NCI-H82 treated with DMSO at 0.1 percent for 48 hours (cell line): Measurements from ENCODE around the gene RESP18.
"Not testable (repeated sequence)": the region's sequence is repeated elsewhere in the genome, so short reads cannot be mapped to it uniquely, and the experiment has no call there.

Experiments used
- DNase-seq: peaks from one replicate; lab custom pipeline; 2025; ENCODE audit not compliant: unreplicated experiment; lab: John Stamatoyannopoulos, UW

The RESP18 gene

GRCh38 chr2:219292616-219293015 lies 39.9 kb downstream of the RESP18 start:
- DNase-seq = no peak

DNA sequence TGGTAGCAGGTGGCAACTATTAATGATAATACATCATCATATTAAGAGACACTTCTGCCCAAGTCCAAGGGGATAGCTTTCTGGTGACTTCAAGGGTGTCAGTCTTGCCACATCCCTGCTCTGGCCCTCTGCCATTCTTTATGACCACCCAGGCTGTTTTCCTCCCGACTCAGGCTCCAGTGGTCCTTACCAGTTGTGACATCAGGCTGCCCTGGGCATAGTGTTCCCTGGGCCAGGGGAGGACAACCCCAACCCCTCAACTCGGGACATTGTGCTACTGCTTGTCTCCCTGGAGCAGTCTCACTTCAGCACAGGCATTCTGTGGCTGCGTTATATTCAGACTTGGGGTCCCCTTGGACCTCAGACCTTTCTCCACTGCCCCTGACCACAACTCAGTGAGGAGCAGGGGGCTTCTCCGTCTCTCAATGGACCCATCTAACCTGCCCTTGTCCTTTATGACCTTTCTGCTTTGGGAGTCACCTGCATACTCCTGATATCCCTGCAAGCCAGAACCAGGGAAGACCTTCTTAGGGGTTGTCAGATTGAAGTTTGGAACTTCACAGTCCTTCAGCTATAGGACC lies 40.5 kb downstream of the RESP18 start:
- DNase-seq = no peak

- DNase-seq = no peak
Observed at GRCh38 chr2:219291394-219291793, 41.1 kb downstream of the RESP18 start.

DNA sequence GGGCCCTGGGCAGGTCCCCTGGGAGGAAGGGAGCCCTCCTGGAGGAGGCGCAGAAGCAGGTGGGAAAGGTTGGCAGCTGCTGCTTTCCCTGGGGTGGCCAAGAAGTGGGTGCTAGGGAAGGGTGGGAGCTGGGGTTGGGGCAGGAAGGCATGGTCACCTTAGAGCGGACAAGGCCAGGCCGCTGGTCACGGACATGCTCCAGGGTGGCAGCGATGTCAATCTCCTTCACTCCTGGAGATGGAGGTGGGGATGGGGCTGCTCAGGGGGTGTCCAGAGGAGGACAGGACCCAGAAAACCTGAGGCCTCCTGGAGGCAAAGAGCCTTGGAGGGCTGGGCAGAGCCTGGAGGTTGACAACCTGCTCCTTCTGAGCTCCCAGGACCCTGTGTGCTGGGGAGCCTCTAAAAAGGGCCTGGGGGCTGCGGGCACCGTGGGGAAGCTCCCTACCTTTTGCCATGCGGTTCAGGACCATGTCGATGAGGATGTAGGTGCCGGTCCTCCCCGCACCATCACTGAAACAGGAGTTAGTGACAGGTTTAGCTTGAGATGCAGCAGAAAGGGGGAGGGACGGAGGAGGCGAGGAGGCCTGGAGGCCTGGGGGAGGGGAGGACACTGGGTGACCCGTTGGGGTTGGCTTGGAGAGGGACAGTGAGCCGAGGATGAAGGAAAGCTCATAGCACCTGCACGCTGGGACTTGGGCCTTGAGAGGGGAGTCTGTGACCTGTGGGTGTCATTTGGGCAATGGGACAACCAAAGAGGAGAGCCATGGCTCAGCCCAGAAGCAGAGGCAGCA lies 42.0 kb downstream of the RESP18 start:
- no peak for DNase-seq

- no peak for DNase-seq
Observed at GRCh38 chr2:219289537-219290361, 42.8 kb downstream of the RESP18 start.

DNA sequence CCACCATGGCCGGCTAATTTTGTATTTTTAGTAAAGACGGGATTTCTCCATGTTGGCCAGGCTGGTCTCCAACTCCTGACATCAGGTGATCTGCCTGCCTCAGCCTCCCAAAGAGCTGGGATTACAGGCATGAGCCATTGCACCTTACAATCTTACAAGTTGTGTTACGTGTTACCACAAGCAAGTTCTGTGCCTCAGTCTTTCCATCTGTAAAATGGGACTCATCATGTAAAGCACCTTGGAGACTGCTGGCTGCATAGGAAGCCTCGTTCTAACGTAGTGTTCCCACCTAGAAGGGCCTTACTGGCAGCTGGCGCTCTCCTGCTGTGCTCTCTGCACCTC lies 43.4 kb downstream of the RESP18 start:
- no peak for DNase-seq

GRCh38 chr2:219287580-219288265 lies 44.8 kb downstream of the RESP18 start:
- no peak for DNase-seq

DNA sequence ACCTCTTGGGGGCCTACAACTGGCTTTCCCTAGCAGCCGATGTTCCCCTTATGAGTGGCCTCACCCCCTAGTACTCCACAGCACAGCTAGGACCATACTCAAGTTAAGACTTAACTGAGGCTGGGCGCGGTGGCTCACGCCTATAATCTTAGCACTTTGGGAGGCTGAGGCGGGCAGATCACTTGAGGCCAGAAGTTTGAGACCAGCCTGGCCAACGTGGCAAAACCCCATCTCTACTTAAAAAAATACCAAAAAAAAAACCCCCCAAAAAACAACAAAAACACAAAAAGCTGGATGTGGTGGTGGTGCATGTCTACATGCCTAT lies 45.5 kb downstream of the RESP18 start:
- DNase-seq = not testable (repeated sequence)

GRCh38 chr2:219286436-219287115 lies 46.0 kb downstream of the RESP18 start:
- DNase-seq = no peak

DNA sequence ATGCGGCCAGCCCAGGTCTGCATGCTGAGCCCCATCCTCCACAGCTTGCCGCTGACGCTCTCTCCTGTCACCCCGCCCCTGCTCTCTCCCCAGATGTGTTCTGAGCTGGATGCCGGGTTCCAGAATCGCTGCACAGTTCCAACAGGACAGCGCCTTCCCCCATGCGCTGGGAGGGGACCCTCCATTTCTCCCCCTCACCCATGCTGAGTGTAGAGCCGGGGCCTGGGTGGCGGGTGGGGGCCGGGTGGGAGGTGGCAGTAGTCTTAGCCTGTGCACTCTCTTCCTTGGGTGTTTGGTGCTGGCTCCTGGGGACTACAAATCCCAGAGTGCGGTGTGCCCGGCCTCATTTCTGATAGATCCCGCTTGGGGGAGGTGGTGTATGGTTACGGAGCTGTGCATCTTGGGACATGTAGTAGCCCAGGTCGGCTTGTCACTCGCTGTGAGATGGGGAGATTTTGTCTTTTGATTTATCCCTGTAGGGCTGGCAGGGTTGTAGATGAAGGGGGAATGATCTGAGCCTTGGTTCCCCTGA lies 46.6 kb downstream of the RESP18 start:
- DNase-seq = no peak

DNA sequence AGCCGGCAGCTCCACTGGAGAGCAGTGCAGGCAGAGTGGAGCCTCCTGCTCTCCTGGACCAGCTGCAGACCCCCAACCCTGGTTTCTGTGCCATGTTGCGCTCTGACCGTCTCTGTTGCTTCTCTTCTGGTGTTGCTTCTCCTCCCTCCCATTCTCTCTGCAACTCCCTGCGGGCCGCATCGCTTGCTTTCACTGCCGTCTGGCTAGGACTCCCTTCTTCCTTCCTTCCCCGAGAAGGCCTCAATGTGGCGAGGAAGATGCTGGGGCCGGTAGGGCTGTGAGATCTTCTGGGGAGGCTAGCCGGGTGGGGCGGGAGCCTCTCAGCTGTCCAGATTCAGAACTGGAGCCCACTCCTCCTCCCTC lies 47.2 kb downstream of the RESP18 start:
- no peak for DNase-seq

GRCh38 chr2:219284501-219285372 lies 47.8 kb downstream of the RESP18 start:
- DNase-seq = no peak

DNA sequence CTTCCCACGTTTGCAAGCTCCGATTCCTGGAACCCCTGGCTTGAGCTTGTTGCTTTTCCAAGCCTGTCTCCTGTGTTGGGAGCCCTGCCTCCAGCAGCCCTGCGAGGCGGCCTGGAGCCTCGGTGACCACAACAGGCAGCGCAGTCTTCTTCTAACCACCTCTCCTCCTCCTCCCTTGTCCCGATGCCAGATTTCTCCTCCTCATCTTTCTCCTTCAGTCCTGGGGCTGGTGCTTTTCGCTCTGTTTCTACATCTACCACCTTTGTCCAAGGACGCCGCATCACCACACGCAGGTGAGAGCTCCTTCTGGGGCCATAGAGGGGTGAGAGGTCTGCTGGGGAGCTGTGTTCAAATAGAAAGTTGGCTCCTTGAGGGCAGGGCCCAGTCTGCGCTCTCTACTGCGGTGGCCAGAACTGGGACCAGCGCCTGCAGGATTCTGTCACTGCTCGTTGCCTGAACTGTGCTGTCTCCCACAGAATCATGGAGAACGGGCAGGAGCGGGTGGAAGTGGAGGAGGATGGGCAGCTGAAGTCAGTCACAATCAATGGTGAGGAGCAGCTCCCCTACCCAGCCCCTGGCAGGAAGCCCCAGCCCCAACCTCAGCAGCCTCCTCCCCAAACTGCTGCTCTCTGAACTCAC lies 49.5 kb downstream of the RESP18 start:
- DNase-seq = no peak

- DNase-seq = no peak
Observed at GRCh38 chr2:219282375-219282774, 50.2 kb downstream of the RESP18 start.

DNA sequence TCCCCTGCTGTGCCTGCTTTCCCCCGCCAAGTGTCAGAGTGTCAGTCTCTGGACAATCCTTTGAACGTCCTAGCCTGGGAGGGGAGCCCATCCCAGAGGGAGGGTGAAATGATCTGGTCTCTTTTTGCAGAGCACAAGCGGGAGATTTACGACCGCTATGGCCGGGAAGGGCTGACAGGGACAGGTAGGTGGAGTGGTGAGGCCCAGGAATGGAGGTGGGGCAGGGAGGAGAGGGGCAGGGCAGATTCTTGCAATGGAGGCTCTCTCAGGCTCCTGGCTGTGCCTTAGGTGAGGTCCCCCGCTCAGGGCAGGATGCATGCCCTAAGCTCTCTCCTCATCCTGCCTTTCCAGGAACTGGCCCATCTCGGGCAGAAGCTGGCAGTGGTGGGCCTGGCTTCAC lies 51.0 kb downstream of the RESP18 start:
- no peak for DNase-seq

- DNase-seq = no peak
Observed at GRCh38 chr2:219280651-219281050, 51.9 kb downstream of the RESP18 start.

DNA sequence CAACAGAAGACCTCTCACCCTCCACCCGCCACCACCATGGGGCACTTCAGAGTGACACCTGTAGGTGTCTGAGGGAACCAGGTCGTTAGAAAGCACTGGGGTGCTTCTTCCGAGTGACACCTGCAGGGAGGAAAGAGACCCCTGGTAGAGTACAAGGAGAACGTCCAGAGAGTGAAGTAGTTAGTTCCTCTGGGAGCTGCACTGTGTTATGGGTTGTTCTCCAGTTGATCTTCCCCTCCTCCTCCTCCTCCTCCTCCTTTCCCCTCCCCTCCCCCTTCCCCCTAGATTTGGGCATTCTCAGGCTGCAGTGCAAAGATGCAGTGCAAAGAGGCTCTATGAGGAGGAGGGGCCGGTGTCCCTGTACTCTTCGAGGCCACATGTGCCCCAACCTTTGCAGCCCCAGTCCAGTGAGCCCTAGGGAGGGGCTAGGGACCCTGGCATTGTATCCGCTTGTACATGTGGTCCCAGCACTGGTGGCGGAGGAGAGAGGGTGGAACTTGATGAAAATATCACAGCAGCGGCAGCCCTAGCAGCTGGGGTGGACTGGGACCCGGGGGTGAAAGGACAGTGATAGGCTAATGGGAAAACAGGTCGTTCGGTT lies 52.5 kb downstream of the RESP18 start:
- DNase-seq = no peak

DNA sequence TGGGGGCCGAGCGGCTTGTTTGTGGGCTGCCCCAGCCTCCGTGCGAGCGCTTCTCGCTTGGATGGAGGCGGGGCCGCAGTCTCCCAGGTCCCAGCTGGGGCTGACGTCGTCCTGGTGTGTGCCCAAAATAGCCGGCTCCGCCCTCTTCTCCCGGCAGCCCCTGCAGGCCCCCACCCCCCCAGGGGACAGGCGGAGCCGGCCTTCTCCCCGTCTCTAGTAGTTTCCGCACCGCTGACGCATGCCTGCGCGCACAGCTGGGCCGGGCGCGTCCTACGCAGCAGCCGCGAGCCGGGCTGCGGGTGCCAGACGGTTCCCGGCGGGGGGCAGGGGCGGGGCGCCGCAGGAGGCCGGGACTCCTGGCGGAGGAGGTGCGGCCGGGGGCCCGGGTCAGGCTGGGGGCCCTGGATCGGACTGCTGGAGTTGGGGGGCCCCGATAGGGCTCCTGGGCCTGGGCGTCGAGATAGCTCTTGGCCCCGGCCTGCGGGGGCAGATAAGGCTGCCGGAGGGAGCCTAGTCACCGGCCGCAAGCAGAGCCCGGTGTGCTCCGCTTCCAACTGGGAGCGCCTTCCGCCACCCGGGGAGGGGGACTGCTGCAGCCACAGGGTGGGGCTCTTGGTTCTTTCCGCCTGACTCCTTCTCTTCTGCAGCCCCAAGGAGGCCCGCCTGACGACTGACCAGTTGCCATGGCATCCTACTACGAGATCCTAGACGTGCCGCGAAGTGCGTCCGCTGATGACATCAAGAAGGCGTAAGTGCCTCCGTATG lies 53.2 kb downstream of the RESP18 start, which contains the start of gene DNAJB2:
TSS of gene DNAJB2 (plus strand) at position 216 of the 765 bp plus-strand sequence. CDS start at position 684, 468 bp downstream.
- DNase-seq = peak; percentile 96
